ENCODE data around the gene COPB1.

COPB1 gene

GRCh38 chr11:14480716-14481115 lies 18.9 kb downstream of the COPB1 start:
- no peak for ATAC-seq

GRCh38 chr11:14471127-14471526 lies 28.5 kb downstream of the COPB1 start:
- no peak for ATAC-seq
- TF ChIP-seq ESRRG (CRISPR knock-in tag; IDR thresholded peaks at IDR 0.05) = no peak
- no peak for TF ChIP-seq POU6F1 (CRISPR knock-in tag; IDR thresholded peaks at IDR 0.05; ENCODE audit: borderline replicate concordance, low read depth)
- no peak for TF ChIP-seq ZNF565 (CRISPR knock-in tag; conservative IDR thresholded peaks at IDR 0.05; ENCODE audit: low read depth)
- TF ChIP-seq CSDC2 (CRISPR knock-in tag; IDR thresholded peaks at IDR 0.05) = no peak
- no peak for TF ChIP-seq TOX (CRISPR knock-in tag; IDR thresholded peaks at IDR 0.05; ENCODE audit: borderline replicate concordance)
- TF ChIP-seq CSRNP3 (CRISPR knock-in tag; IDR thresholded peaks at IDR 0.05) = no peak
- no peak for TF ChIP-seq ARNTL (CRISPR knock-in tag; IDR thresholded peaks at IDR 0.05; ENCODE audit: borderline replicate concordance, low read depth)
- TF ChIP-seq ZC3H10 (CRISPR knock-in tag; IDR thresholded peaks at IDR 0.05) = no peak
- TF ChIP-seq PPARA (CRISPR knock-in tag; IDR thresholded peaks at IDR 0.05; ENCODE audit: borderline replicate concordance) = no peak
- TF ChIP-seq SNAI2 (CRISPR knock-in tag; IDR thresholded peaks at IDR 0.05) = no peak

More at GRCh38 chr11:14480716-14481115, 18.9 kb downstream of the COPB1 start:
- no peak for TF ChIP-seq TSHZ2 (CRISPR knock-in tag; IDR thresholded peaks at IDR 0.05)
- no peak for TF ChIP-seq PPARA (CRISPR knock-in tag; IDR thresholded peaks at IDR 0.05; ENCODE audit: borderline replicate concordance)
- TF ChIP-seq CREB5 (CRISPR knock-in tag; IDR thresholded peaks at IDR 0.05; ENCODE audit: low read depth) = no peak
- no peak for TF ChIP-seq TOX (CRISPR knock-in tag; IDR thresholded peaks at IDR 0.05; ENCODE audit: borderline replicate concordance)
- TF ChIP-seq POU6F1 (CRISPR knock-in tag; IDR thresholded peaks at IDR 0.05; ENCODE audit: borderline replicate concordance, low read depth) = no peak
- TF ChIP-seq OSR1 (CRISPR knock-in tag; IDR thresholded peaks at IDR 0.05) = no peak
- no peak for TF ChIP-seq ZNF70 (CRISPR knock-in tag; IDR thresholded peaks at IDR 0.05)
- TF ChIP-seq BACH2 (CRISPR knock-in tag; IDR thresholded peaks at IDR 0.05; ENCODE audit: borderline replicate concordance) = no peak

GRCh38 chr11:14463623-14464022 lies 36.0 kb downstream of the COPB1 start:
- ATAC-seq = no peak
- no peak for TF ChIP-seq GLIS3 (CRISPR knock-in tag; IDR thresholded peaks at IDR 0.05)
- no peak for TF ChIP-seq ZNF565 (CRISPR knock-in tag; conservative IDR thresholded peaks at IDR 0.05; ENCODE audit: low read depth)
- TF ChIP-seq ISL1 (CRISPR knock-in tag; IDR thresholded peaks at IDR 0.05) = no peak

- ATAC-seq = no peak
- TF ChIP-seq TOX (CRISPR knock-in tag; IDR thresholded peaks at IDR 0.05; ENCODE audit: borderline replicate concordance) = no peak
- TF ChIP-seq RARB (CRISPR knock-in tag; IDR thresholded peaks at IDR 0.05) = no peak
- TF ChIP-seq ARNTL (CRISPR knock-in tag; IDR thresholded peaks at IDR 0.05; ENCODE audit: borderline replicate concordance, low read depth) = no peak
- TF ChIP-seq POU6F1 (CRISPR knock-in tag; IDR thresholded peaks at IDR 0.05; ENCODE audit: borderline replicate concordance, low read depth) = no peak
- no peak for TF ChIP-seq ZNF8 (CRISPR knock-in tag; IDR thresholded peaks at IDR 0.05)
- no peak for TF ChIP-seq PPARA (CRISPR knock-in tag; IDR thresholded peaks at IDR 0.05; ENCODE audit: borderline replicate concordance)
- no peak for TF ChIP-seq SNAI2 (CRISPR knock-in tag; IDR thresholded peaks at IDR 0.05)
- no peak for TF ChIP-seq BACH2 (CRISPR knock-in tag; IDR thresholded peaks at IDR 0.05; ENCODE audit: borderline replicate concordance)
- TF ChIP-seq OSR1 (CRISPR knock-in tag; IDR thresholded peaks at IDR 0.05) = no peak
- TF ChIP-seq CSRNP3 (CRISPR knock-in tag; IDR thresholded peaks at IDR 0.05) = no peak
- TF ChIP-seq ZC3H10 (CRISPR knock-in tag; IDR thresholded peaks at IDR 0.05) = no peak
- TF ChIP-seq TSHZ2 (CRISPR knock-in tag; IDR thresholded peaks at IDR 0.05) = no peak
- no peak for TF ChIP-seq ISL1 (CRISPR knock-in tag; IDR thresholded peaks at IDR 0.05)
Measured at GRCh38 chr11:14460147-14460546, 39.5 kb downstream of the COPB1 start.

All from SK-N-SH treated with all-trans-retinoic acid at 6 μM for 48 hours (cell line).